HG03432 (cell line): Measurements from ENCODE around the gene ARHGEF19.
"Not testable (repeated sequence)": the region's sequence is repeated elsewhere in the genome, so short reads cannot be mapped to it uniquely, and the experiment has no call there.

Source experiments
- ATAC-seq: cut with Tn5 transposase; IDR thresholded peaks from one replicate; pipeline ENCODE4 v1.9.1; 2021; ENCODE audit warnings: mild to moderate bottlenecking, moderate library complexity; ENCODE audit not compliant: unreplicated experiment

The ARHGEF19 gene

DNA sequence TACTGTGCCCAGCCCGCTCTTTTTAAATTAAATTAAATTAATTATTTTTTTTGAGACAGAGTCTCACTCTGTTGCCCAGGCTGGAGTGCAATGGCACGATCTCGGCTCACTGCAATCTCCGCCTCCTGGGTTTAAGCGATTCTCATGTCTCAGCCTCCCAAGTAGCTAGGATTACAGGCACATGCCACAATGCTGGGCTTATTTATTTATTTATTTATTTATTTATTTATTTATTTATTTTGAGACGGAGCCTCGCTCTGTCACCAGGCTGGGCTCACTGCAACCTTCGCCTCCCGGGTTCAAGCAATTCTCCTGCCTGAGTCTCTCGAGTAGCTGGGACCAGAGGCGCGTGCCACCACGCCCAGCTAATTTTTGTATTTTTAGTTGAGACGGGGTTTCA, 10.3 kb upstream of the ARHGEF19 start:
- not testable (repeated sequence) for ATAC-seq

DNA sequence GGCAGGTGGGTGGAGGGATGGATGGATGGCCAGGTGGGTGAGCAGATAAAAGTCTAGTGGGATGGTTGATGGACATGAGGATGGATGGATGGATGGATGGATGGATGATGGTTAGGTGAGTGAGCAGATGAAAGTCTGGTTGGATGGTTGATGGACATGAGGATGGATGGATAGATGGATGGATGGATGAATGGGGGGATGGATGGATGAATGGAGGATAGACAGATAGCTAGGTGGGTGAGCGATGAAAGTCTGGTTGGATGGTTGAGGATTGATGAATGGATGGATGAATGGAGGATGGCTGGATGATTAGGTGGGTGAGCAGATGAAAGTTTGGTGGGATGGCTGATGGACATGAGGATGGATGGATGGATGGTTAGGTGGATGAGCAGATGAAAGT, 9.0 kb upstream of the ARHGEF19 start:
- no peak for ATAC-seq

DNA sequence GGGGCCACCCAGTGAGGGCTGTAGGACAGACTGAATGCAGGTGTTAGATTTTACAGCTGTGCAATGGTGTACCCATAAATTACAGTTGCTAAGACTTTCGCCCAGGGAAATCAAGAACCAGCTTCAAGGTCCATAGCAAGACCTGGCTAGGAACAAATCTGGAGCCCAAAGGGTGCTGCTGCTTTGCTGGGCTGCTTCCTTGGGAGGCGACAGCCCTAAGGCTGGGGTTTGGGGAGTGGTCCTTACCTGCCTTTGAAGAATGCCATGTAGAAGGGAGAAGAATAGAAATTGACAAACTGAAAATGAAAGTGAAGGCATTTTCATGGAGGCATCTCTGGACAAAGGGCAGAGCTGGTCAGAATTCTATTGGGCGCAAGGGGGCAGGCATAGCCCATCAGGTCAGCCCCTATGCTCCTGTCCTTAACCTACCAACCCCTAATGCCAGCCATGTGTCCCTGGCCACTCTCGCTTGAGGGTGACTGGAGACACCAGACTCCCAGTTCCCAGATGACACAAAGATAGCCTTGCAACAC, 7.6 kb upstream of the ARHGEF19 start:
- ATAC-seq = no peak

DNA sequence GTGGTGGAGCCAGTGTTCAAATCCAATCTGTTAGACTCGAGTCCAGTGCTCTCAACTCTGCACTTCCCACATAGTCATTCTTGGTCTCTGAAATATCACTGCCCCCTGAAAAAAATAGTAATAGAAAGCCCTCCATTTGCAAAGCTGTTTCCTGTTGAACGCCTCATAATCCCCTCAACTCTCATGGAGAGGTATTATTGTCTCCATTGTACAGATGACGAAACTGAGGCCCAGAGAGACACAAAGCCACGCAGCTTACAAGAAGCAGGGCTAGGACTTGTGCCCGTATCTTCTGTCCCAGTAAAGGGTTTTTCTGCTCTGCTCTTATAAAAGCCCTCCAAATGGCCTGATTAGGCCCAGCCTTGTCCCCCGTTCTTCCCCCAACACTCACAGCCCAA, 6.2 kb upstream of the ARHGEF19 start:
- no peak for ATAC-seq

DNA sequence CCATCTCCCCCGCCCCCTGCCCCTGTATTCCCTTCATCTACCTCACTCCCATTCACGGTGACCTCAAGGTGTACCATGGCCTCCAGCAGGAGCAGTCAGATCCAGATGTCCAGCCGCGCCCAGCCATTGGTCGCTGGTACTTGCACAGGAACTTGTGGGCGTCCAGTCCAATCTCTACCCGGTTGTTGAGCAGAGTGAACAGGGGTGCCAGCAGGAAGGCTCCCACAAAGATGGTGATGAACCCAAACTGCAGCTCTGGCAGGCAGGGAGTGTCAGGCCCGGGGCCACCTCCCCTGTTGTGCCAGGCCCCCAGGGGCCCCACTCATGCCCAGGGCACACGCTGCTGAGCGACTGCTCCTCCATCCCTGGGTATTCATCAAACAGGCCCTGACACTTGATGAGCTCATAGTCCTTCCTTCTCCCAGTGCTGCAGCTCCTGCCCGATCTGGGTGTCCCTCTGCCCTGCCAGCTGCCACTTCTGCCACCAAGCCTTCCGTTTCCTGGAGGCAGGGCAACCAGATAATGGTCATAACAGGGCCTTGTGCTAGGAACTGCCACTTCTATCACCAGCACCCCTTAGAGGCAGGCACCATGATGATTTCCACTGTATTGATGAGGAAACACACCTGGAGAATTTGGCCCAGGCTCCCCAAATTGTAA, 5.7 kb upstream of the ARHGEF19 start:
- ATAC-seq = no peak

DNA sequence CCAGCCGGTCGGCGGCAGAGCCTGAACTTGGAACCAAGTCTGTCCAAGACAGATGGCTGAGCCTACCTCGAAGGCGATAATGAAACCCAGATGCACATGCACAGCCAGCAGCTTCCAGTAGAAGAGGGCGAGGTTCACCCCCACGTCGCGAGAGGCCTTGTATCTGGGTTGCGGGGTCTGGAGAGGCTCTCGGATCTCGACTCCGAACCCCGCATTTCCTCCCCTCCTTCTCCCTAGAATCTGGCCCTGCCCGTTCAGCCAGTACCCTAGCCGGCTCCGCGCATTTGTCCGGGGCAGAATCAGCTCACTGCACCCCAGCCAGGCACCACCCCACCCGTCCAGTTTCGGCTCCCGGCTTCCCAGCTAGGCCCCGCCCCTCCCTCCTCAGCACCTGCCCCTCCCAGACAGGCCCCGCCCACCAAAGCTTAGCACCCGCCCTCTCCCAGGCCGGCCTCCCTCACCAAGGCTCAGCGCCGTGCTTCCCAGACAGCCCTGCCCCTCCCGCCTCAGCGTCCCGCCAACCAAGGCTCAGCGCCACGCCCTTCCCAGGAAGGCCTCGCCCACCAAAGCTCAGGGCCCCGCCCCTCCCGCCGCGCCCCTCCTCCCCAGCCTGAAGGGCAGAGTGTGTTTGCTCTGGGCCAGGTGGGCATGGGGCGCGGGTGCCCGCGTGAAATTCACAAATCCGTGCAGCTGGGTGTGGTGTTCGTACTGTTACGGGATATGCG, 4.8 kb upstream of the ARHGEF19 start:
- peak; percentile 92 for ATAC-seq

DNA sequence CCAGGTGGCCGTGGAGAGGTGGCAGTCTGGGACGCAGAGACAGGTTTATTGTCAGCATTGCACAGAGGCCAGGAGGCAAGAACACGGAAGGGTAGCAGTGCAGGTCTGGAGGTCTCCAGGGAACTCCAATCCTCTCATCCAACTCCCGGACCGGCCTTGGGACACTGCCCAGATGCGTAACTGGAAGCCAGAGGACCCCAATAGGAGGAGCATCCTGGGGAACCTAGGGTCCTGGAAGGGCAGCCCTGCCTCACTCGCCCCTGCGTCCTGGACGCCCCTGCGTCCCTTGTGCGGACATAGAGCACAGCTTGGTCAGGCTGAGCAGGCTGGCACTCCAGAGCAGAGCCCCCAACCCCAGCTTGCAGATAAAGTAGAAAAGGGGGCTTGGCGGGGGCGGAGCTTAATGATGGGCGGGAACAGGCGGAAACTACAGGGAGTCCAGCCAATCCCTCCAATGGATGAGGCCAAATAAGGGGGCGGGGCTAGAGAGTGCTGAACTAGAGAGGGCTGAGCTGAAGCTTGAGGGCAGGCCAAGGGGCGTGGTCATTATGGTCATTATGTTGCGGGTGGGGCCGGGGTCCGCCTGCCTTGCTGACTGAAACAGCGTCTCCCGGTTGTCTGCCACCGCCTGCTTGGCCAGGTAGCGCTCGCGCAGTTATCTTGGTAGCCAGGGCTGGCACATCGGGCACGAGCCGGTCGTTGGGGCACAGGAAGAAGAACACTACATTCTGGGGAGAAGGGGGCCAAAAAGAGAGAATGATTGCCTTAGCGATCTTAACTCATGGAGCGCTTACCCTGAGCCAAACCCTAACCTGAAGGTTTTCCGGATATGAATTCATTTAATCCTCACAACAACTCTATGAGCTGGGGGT, 3.7 kb upstream of the ARHGEF19 start:
- no peak for ATAC-seq

DNA sequence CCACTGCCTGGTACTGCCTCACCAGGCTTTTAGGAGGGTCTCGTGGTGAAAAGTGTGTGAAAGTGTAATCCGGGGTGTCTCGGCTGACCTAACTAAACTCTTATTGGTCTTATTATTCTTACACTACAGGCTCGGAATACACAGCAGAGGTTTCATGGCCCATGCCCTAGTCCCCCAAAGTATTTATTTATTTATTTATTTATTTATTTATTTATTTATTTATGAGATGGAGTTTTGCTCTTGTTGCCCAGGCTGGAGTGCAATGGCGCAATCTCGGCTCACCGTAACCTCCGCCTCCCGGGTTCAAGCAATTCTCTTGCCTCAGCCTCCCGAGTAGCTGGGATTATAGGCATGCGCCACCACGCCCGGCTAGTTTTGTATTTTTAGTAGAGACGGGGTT, 2.8 kb upstream of the ARHGEF19 start:
- ATAC-seq = not testable (repeated sequence)

DNA sequence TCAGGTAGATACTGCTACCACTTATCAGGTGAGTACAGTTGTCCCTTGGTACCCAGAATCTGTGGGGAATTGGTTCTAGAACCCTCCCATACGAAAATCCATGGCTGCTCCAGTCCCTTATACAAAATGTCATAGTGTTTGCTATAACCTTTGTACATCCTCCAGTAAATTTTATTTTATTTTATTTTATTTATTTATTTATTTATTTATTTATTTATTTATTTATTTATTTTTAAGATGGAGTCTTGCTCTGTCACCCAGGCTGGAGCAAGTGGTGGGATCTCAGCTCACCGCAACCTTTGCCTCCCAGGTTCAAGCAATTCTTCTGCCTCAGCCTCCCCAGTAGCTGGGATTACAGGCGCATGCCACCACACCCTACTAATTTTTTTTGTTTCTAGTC, 1.1 kb upstream of the ARHGEF19 start:
- not testable (repeated sequence) for ATAC-seq

DNA sequence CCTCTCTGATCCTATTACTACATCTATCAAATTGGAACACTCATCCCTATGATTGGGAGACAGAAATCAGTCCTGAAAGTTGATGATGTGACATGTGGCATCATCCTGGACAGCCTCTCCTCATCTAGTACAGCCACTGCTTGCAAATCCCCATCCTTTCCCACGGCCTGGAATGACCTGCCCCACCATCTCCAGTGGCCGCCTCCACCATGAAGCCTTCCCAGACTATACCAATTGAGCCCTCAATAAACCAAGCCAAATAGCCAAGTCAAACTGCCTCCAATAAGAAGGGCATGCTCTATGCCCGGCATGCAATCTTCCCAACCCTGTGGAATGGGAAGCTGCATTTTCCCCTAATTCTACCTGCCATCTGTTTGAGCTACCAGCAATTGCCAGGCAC, 561 bp upstream of the ARHGEF19 start:
- ATAC-seq = no peak

DNA sequence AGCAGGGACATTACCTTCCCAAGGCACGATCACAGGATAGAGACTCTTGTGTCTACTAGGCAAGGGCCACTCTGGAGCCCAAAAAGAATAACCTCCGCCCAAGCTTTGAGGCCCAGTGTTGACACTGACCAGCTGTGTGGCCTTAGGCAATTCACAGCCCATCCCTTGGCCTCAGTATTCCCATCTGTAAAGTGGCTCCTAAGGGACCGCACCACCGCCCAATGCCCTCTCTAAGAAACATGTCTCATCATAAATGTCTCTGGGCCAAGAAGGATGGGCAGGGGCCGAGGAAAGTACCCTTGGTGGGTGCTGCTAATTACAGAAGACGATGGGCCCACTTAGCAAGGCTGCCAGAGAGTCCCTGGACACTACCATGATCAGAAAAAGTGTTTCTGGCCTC, 628 bp downstream of the ARHGEF19 start:
- ATAC-seq = no peak

DNA sequence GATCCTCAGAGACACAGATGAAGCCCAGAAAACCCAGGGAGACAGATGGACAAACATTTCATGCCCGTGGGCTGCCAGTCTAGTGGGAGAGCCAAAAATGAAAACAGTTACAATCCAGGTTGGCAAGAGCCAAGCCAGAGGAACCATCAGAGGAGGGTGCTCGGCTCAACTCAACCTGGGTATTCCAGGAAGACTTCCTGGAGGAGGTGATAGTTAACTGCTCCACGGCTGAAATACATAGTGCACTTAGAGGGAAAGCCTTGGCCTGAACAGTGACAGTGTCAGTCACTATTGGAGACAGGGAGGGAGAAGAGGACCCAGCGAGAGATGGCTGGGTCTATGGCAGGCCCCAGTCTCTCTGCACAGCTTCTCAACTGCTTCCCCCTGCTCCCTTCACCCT, 1.9 kb downstream of the ARHGEF19 start:
- ATAC-seq = no peak

DNA sequence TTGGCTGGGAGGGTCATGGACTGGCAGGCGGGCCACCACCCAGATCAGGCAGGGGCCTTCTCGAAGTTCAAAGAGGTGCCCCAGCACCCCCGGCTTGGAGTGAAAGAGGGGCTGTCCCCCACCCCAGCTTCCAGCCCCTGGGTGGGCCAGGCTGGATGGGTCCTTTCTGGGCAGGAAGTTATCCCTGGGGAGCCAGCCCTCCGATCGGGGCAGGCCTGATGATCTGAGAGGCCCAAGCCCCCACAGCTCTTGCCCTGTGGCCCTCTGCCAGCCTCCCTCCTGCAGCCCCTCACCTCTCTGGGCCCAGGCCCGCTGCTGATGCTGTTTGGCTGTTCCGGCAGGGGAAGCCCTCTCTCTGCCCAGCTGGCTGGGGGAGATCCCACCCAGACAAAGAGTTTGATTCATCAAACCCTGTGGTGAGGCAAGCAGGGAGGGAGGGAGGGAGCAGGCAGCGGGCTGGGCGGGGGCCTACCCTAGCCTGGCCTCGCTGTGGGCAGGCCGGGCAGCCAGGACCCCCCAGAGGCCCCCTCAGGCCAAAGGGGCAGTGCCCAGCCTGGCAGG, 2.5 kb downstream of the ARHGEF19 start:
- no peak for ATAC-seq

DNA sequence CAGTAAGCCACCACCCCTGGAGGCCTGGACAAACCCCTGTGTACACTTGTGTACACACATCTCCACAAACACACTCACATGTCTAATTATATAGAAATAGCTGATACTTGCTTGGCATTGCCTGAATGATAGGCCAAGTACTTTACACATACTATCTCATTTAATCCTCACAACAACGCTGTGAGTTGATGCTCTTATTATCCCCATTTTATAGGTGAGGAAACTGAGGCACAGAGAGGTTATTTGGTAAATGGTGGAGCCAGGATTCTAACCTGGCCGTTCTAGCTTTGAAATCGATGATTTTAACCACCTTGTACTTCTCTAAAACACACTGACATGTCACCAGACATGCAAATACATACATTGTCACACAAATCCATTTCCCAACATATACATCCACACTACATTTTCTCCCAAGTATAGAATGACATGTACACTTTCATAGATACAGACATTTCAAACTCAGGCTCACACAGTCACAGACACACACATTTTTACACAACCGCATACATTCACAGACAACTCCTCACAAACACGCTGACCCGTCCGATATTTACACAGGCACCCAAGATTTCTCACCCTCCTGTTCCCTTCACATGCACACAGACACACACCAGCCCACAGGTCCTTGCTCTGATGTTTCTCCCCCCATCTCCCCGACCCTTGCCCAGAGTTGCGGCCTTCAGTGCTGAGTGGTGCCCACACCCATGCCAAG, 3.2 kb downstream of the ARHGEF19 start:
- no peak for ATAC-seq

DNA sequence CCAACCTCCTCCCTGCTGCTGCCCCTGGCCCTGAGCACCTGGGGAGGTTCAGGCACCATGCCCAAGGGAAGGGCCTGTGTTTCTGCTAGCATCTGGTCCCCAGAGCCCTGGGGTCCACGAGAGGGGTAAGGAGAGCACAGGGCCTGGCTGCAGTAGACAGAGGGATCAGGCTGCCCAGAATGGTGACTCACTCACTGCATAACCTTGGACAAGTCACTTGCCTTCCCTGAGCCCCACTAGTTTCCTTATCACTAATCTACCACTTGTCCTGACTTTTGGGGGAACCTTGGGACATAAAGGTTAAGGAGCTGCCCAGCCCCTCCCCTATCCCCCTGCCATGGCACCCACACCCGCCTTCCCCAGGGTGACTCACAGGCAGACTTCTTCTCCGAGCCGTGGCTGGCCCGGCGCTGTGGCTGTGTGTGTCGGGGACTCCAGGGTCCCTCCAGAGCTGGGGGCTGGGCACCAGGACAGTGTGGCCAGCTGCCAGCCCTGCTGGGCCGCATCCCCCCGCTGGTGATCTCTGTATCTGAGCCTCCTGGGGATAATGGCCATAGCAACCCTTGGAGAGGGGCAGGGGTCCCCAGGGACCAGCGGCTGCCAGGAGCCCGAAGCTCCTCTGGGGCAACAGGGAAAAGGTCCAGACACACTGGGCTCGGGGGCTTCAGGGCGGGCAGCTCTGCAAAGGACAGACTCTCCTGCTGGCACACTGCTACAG, 4.0 kb downstream of the ARHGEF19 start:
- no peak for ATAC-seq

DNA sequence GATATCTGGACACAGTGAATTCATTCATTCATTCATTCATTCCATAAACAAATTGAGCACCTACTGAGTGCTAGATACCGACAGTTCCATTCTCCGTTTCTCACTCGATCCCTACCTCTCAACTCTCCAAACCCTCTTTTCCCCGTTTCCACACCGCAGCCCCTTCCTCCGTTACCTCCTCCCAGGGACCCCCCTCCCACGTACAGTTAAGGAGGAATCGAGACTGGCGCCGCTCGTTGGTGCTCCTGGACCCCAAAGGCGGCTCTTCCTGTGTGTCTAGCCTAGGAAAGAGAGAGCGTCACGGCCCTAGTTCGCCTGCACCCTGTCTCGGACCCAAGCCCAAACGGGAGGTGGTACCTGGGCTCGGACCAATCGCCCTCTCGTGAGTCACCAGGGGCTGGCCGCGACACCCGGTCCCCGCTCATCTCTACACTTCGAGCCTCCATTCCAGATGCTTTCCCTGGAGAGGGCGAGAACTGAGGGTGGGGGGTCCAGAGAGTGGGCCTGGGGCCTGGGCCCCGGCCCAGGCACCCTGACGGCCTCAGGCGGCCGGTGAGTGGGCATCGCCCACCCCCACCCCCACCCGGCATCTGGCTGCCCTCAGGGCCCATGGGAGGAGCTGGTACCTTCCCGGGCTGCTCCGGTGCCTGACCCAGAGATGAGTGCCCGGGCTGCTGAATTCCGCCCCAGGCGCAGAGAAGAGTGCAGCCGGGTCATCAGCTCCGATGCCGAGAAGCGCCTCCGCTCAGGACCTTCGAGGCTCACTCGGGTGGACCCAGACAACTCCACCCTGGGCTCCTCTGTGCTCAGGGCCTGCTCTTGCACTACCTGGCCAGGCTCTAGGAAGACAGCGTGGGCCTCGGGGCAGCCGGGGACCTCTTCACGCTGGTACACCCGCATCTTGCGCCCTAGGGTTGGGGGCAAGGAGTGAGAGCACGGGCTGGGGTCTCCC, 4.9 kb downstream of the ARHGEF19 start:
- ATAC-seq = no peak

DNA sequence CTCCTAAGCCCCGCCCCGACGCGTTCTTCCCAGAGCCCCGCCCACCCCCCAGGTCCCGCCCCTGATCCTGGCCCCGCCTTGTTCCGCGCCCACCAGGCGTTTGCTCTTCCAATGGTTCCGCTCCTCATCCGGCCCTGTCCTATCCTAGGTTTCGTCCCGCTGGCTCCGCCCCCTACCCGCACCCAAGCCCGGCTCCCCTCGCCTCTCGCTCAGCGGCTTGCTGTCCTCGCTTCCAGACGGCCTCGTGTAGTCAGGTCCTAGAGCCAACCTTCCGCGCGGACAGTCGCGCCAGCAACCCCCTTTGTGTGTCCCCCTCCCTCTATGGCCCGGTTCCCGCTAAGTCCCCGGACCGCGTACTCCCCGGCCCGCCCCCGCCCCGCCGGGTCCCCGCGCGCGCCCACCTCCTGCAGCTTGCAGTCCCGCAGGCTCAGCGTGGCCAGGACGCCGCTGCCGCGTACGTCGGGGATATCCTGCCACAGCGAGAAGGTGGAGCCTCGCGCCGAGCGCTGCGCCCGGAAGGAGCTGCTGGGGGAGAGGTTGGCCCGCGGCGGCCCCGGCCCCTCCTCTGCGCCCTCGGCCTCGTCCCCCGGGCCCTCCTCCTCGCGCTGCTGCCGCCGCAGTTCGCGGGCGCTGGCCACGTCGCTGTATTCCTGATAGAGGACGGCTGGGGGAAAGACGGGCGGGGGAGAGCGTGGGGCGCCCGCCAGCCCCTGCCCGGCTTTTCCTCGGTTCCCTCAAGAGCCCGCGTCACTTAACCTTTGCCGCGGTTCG, 5.7 kb downstream of the ARHGEF19 start:
- ATAC-seq = peak; percentile 73
